GM21423 (cell line): Measurements from ENCODE around the gene SPART.
"Not testable (repeated sequence)": the region's sequence is repeated elsewhere in the genome, so short reads cannot be mapped to it uniquely, and the experiment has no call there.

Source experiments
- ATAC-seq: cut with Tn5 transposase; IDR thresholded peaks from one replicate; pipeline ENCODE4 v1.9.1; 2021; ENCODE audit warnings: mild to moderate bottlenecking, moderate library complexity; ENCODE audit not compliant: unreplicated experiment

The SPART gene

DNA sequence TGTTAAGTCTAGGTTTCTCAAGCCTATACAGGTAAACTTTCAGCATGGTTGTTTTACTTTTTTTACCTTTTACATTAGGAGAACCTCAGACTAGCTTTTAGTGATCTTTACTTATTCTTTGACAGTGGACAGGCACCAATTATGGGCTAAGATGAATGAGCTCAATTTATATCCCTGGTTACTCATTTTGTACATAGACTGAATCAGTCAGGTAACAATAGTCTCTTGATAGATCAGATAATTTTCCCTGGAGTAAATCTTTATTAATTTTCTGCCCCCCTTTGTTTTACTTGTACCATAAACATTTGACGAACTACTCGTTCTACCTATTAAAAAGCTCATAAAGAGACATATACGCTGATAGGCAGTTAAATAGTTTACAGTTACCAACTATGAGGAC, 22.8 kb downstream of the SPART start:
- ATAC-seq = no peak

DNA sequence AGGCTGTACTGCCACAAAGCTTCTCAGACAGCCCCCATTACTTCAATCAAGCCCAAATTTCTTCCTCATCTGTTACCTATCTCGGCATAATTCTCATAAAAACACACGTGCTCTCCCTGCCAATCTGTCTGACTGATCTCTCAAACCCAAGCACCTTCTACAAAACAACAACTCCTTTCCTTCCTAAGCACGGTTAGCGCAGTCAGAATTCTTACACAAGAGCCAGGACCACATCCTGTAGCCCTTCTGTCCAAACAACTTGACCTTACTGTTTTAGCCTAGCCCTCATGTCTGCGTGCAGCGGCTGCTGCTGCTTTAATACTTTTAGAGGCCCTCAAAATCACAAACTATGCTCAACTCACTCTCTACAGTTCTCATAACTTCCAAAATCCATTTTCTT, 26.4 kb downstream of the SPART start:
- ATAC-seq = not testable (repeated sequence)

DNA sequence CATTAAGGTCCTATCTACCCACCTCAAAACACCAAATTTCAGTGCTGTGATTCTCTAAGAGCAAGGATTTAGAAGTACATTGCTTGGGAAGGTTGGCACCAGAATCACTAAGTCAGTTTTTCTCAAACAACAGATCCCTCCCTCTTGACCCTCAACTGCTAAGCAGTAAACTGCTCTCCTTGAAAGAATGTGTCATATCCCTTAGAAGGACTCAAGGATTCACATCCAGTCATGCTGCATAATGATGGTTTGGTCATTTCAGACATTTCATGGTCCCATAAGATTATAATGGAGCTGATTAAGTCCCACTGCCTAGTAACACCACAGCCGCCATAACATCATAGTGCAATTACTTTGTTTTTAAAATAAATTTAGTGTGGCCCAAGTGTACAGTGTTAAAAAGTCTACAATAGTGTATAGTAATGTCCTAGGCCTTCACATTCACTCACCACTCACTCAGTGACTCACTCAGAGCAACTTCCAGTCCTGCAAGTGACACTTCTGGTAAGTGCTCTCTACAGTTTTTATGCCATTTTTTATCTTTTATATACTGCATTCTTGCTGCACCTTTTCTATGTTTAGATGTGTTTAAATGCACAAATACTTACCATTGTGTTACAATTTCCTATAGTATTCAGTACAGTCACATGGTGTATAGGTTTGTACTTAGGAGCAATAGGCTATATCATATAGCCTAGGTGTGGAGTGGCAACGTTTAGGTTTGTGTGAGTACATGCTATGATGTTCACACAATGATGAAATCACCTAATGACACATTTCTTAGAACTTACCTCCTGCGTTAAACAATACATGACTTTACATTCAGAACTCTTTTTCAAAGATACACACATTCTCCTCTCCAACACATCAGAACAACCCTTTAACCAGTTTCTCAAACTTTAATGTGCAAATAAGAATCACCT, 32.9 kb downstream of the SPART start:
- no peak for ATAC-seq

DNA sequence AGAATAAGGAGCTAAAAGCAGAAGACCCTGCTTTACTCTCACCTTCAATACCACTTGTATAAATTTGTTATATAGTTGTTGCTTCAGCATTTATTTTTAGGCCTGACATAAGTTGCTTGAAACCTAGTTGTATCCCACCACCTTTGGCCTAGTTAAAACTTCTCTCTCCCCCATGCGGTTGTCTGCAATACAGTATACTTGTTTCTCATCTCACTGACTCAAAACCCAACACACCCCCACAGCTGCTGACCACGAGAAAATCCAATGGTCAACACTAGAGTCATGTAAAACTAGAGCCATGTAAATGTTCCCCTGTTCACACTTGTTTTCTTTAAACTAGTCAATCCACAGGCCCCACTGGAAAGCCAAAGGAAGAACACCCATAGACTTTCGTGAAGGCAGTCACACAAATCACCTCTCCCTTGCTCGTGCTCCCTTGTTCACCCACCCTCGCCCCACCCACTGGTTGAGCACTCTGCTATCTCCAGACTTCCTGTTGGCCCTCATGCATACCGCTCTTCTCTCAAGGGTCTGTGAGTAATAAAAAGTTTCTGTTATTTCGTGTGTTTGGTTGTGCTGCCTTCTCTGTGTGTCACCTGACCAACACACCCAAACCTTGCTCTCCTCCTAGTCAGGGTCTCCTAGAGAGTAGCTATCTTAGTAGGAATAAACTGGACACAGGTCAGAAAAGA, 35.6 kb downstream of the SPART start:
- no peak for ATAC-seq

DNA sequence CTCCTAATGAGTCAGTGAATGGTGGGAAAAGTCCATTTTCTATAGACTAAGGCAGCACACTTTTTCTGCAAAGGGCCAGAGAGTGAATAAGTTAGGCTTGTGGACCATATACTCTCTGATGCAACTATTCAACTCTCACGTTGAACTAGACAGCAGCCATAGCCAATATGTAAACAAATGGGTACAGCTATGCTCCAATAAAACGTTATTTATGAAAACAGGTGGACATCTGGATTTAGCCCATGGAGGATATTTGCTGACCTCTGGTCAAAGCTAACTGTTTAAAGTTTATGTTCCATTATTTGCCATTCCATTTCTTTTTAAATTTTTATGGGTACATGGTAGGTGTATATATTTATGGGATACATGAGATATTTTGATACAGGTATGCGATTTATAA, 43.9 kb downstream of the SPART start:
- ATAC-seq = no peak

DNA sequence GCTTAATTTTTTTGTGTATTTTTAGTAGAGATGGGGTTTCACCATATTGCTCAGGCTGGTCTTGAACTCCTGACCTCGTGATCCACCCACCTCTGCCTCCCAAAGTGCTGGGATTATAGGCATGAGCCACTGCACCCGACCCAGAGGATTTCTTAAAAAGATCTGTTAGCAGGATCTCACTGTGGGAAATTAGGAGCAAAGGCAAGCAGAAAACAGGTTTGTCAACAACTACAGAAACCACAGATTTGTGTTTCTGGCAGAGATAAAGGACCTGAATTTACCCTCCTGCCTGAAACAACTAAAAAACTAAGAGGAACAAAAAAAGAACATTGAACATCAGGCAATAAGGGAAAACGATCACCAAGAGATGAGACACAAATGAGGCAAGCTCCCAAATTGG, 46.7 kb downstream of the SPART start:
- ATAC-seq = not testable (repeated sequence)

DNA sequence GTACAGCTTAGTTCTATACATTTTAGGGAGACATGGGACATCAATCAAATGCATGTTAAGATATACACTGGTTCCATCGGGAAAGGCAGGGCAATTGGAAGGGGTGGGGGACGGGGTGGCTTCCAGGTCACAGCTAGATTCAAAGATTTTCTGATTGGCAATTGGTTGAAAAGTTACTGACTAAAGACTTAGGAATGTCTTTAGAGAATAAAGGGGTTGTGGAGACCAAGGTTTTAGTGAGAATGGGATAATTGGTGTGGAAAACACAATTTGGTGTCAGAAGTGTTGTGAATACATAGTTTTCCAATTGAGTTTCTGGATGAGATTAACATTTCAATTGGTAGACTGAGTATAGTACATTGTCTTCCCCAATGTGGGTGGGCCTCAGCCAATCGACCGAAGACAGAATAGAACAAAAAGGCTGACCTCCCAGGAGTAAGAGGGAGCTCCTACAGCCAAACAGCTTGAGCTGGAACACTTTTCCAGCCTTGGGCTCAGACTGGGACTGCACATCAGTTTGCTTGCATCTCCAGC, 47.6 kb downstream of the SPART start:
- ATAC-seq = no peak

DNA sequence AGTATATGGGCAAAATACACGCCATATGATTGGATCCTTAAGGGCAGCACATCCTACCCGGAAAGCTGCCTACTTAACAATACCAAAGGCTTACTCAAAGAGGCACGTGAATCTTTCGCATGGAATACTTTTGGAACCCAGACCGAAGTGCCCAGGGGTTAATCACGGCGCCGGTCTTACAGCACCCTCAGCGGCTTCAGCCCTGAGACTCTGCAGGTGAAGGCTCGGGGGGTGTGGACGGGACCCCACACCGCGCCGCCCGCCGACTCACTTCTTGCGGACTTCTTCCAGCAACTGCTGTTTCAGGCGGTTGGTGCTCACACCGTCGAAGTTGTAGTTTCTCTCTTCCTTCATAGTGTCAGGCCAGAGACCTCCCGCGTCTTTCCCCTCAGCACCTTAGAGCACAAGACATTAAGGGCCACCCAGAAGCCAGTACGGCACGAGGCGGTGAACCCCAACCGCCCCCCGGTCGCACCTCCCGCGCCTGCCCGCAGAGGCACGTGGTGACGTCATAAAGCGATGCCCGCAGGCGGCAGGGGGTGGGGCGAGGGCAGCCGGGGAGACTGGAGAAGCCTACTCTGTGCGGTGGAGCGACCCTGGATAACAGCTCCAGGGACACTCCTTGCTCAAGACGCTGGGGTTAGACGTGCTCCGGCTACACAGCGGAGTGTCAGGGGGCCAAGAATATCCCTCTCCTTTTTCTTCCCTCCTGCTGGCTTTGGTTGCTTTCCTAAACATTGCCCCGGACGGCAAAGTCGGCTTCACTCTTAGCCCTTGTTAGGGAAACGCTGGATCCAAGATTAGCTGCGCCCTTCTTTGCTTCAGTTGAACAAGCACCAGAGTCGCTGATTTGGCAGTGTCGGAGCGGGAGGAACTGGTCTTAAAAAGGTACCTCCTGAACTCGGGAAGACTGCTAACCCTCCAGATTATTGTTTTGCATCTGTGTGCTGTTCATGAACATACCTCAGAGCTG, 48.5 kb downstream of the SPART start, which contains the start of gene CCDC169:
Gene CCDC169, minus strand, starts transcription at position 449 of the 973 bp plus-strand sequence. Its CDS starts 95 bp downstream, at position 354.
- ATAC-seq = peak; percentile 56

DNA sequence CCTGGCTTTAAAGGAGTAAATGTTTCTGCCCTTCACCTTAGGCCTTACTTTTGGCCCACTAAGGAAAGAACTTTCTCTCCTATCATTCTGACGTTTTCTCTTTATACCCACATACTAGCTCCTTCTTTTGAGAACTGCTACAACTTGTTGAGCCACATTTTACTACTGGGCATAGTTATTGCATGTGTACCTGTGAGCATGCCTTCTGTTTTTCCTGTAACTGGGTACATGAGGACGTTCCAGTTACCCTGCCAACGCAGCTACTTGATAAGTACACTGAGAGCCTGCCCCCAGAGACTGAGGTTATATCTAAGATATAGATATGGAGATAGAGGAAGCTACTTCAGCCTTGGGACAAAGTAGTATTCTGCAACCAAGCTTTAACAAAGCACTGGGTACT, 52.1 kb downstream of the SPART start:
- ATAC-seq = no peak

DNA sequence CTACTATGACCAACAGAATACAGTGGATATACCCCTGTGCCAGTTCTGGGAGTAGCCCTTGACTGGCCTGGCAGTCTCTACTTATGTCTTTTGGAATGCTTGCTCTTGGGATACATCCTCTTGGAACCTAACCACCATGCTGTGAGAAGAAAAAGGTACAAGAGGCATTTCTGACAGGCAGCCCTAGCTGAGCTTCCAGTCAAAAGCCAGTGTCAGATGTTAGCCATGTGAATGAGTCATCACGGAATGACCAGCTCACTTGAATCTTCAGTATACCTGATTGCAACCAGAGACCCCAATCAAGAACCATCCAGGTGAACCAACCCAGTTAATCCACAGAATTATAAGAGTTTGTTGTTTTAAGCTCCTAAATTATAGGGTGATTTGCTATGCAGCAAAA, 52.7 kb downstream of the SPART start:
- no peak for ATAC-seq

DNA sequence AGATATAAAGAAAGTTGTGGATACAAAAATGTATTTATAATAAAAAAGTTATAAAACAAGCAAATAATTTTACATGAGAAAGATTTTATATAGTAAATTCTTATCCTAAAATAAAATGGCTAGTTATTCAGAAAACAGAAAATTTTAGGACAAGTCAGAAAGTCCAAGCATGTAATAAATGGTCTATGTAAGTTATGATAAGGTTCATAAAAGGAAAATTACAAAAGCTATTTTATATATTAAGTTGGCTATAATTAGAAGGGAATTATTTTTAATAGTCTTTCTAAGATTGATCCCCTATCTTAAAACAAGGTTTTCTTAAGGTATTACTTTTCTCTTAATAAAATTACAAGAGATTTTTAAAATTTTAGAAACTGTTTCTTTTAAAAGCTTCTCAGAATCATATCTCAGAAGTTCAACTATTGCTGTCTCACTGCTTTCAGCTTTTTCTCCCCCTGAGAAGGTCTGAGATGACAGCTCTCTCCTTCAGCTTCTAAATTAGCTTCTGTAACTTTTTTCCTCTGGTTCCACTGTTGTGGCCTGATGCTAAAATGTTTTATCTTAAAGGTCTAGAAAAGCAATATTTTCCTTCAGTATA, 57.3 kb downstream of the SPART start:
- ATAC-seq = no peak

DNA sequence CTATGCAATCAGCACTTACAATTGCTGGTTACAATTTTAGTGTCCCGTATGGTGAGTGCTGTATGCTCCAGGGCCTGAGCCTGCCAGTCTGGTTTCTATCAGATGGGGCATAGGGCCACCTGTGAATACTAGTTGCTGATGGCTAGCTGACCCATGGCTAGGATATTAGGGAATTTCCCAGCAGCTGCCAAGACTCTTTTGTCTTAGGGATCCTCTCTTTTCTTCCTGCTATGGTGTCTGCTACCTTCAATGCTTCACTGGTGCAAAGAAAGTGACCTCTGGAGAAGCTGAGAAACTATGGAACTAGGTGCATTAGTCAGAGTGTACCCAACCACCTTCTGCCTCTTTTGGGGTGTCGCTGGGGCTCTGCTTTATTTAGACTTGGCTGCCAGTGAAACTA, 60.2 kb downstream of the SPART start:
- ATAC-seq = no peak

DNA sequence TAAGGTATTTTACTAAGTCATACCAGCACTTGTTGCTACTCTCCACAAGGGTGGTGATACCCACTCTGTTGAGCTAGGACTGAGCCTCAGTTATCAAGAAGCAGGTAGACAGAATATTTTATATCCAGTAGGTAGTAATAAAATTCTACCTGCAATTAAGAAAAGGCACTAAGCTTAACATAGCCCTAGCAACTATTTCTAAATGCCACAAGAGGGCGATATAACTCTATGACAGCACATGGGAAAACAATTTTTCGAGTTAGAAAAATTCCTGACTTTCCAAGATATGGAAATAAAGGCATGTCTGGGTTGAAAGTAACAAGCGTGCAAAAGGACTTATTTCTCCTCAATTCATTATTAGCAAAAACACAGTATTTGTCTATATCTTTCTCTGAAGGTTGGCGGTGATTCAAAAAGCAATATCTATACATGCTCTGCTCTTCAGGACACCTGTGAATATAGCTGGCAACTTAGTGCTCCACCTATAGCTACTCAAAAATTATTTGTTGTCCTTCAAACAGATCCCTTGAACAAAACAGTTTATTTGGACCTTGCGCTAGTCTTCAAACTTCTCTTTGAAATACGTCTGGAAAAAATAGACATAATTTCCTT, 63.3 kb downstream of the SPART start:
- ATAC-seq = no peak

DNA sequence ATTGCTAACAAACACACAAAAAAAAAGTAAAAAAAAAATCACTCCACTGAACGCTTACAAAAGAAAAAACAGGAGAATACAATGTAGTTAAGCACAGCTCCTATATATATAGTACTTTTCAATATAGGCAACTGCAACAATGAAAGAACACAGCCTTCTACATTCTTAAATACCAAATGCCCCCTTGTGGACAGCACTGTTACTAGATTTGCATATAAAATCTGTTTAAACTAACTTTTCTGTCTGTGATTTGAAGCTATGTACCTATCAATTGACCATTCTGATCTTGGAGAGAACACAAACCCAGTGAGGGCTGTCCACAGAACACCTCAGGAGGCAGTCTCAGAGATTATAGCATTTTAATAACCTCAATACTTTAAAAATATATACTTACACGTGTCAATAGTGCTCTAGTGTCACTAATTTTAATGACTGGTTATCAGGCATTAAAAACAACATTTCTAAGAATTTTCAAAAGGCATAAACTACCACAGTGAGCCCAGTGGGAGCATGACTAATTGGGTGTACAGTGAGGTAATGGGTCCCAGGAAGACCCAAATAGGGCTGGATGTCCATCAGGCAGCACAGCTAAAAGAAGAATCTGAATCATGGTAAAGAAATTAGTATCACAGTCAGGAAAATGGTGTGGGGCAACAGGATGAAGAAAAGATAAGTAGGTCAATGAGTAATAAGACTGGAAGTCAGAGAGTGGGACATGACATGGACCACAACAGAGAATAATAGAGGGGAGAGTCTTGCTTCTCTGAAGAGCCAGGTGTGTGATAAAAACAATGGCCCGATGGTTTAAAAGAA, 70.8 kb downstream of the SPART start:
- no peak for ATAC-seq

DNA sequence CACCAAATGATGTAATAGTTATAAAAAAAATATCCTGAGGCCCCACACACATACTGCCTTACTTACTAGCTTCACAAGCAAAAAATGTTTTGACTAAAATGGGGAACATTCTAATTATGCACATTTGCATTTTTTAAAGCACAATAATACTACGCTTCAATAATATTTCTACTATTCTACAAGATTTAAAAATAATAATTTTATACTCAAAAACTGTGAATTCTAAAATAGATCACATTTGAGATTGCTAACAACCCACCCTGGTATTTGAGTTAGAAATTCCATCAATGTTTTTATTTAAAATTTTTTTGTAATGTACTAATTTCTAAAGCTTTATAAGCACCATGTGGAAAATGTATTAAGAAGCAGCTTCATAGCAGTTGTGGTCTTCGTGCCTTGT, 72.8 kb downstream of the SPART start:
- ATAC-seq = no peak

DNA sequence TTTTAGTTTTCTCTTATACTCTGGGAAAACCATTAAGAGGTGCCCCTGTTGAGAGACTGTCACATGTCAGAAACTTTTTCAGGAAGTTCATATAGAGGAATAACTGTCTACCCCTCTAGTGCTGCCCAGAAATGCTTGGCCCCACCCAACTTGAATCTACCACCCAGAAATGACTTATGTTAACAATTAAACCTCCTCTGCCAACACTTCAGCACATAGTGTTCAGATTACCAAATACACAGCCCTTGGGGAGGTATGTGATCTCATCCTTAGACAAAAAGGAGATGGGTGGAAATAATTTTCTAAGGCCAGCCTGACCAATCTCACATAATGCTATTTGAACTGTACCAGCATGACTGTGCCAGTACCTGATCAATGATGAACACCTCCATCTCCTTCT, 84.2 kb downstream of the SPART start:
- no peak for ATAC-seq

DNA sequence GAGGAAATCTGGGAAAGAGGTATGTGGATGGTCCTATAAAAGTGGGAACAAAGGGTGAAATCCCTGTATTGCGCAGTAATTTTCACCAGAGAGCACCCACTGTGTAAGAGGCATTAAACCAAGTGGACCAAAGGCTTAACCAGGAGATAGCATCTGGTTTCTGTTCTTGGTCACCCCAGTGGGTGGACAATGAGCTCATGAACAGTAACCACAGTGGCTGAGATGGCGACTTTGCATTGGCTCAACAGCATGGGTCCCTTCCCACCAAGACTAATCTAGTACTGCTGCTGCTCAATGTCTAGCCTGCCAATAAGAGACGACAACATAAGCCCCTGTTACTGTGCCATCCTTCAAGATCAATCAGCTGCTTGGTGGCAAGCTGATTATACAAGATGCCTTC, 85.2 kb downstream of the SPART start:
- no peak for ATAC-seq

DNA sequence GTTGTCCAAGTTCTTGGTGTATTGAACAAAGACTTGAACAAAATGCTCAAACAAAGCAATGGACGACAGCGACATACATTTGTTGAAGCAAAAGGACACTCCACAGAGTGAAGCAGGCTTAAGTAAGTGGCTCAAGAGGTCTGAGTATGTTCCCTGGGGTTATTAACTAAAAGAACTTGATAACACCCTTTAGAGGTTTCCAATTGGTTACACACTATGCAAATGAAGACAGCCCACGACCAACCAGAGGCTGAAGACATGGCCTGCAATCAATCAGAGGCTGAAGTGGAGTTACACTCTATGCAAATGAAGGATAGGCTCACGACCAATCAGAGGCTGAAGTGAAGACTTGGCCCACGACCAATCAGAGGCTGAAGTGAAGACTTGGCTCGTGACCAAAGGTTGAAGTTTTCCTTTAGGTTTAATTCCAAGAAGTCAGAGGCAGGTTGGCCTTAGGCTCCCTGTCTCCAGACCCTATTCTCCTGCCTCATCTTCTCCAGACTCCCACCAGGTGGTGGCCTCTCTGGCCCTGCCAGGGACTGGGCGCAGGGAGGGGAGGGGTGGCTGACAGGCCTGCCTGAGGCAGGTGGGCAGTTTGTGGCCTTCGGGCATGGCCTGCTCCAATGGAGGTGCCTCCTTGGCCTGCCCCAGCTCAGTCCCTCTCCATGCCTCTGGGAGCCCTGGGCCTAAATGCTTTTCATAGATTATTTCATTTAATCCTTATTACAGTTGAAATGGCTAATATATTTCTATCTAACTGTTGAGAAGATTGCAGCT, 86.6 kb downstream of the SPART start:
- no peak for ATAC-seq
